Nephron (organoid): ENCODE results near the gene GTF2E1.

Source experiments
- H3K27ac Mint-ChIP-seq, 3 experiments: 2 replicates each; pipeline ENCODE4 v1.8.0; 2020; ENCODE audit warnings: mixed read lengths in 3 of 3, mild to moderate bottlenecking in 2 of 3, moderate library complexity in 1 of 3
- H3K27me3 Mint-ChIP-seq: 2 replicates; pipeline ENCODE4 v1.8.0; 2021; ENCODE audit warnings: low read depth, mild to moderate bottlenecking, moderate library complexity, mixed read lengths
- H3K36me3 Mint-ChIP-seq: 2 replicates; pipeline ENCODE4 v1.8.0; 2020; ENCODE audit warnings: low read depth, mixed read lengths
- H3K4me1 Mint-ChIP-seq: 2 replicates; pipeline ENCODE4 v1.8.0; 2020; ENCODE audit warnings: mixed read lengths
- H3K4me3 Mint-ChIP-seq, 3 experiments: 2 replicates each; pipeline ENCODE4 v1.8.0; 2020; ENCODE audit warnings: mild to moderate bottlenecking in 3 of 3, mixed read lengths in 3 of 3, moderate library complexity in 2 of 3
- H3K9me3 Mint-ChIP-seq: 2 replicates; pipeline ENCODE4 v1.8.0; 2020; ENCODE audit warnings: mixed read lengths
- CTCF ChIP-seq, 3 experiments: fragments of 200-600 bp; sonication (generic); IDR thresholded peaks; one replicate each; pipeline ENCODE4 v1.5.0; 2021; ENCODE audit warnings: antibody characterized with exemption in 3 of 3; ENCODE audit not compliant: unreplicated experiment in 3 of 3

The GTF2E1 gene

GRCh38 chr3:120791010-120791409, 48.5 kb downstream of the GTF2E1 start:
- H3K27me3 Mint-ChIP-seq, result no peaks in the 10 kb centered on the region
- no peak for TF ChIP-seq CTCF (IDR thresholded peaks at IDR 0.05; ENCODE audit: unreplicated experiment in 3 of 3)
- H3K4me3 Mint-ChIP-seq, result no peak overlapping the region
- H3K4me1 Mint-ChIP-seq, result no peaks in the 10 kb centered on the region
- no peak overlapping the region for H3K27ac Mint-ChIP-seq
- H3K36me3 Mint-ChIP-seq, result no peaks in the 10 kb centered on the region
- H3K9me3 Mint-ChIP-seq, result no peaks in the 10 kb centered on the region

GRCh38 chr3:120791913-120792312, 49.4 kb downstream of the GTF2E1 start:
- TF ChIP-seq CTCF (IDR thresholded peaks at IDR 0.05; ENCODE audit: unreplicated experiment in 3 of 3), result no peak
- H3K27me3 Mint-ChIP-seq, result no peaks in the 10 kb centered on the region
- no peaks in the 10 kb centered on the region for H3K36me3 Mint-ChIP-seq
- H3K4me1 Mint-ChIP-seq, result no peaks in the 10 kb centered on the region
- no peak overlapping the region for H3K27ac Mint-ChIP-seq
- H3K9me3 Mint-ChIP-seq, result no peaks in the 10 kb centered on the region
- H3K4me3 Mint-ChIP-seq, result no peak overlapping the region

GRCh38 chr3:120793601-120794000, 51.1 kb downstream of the GTF2E1 start:
- no peaks in the 10 kb centered on the region for H3K9me3 Mint-ChIP-seq
- no peaks in the 10 kb centered on the region for H3K27me3 Mint-ChIP-seq
- no peak overlapping the region for H3K27ac Mint-ChIP-seq
- H3K4me3 Mint-ChIP-seq, result no peak overlapping the region
- TF ChIP-seq CTCF (IDR thresholded peaks at IDR 0.05; ENCODE audit: unreplicated experiment in 3 of 3), result no peak
- no peaks in the 10 kb centered on the region for H3K4me1 Mint-ChIP-seq
- no peaks in the 10 kb centered on the region for H3K36me3 Mint-ChIP-seq

GRCh38 chr3:120795017-120795648, 52.6 kb downstream of the GTF2E1 start:
- Mint-ChIP-seq H3K9me3 (no peaks in the 10 kb centered on the region), H3K4me3 (no peak overlapping the region), H3K27me3 (no peaks in the 10 kb centered on the region), H3K27ac (no peak overlapping the region), H3K36me3 (no peaks in the 10 kb centered on the region), H3K4me1 (no peaks in the 10 kb centered on the region)
- peak; percentile 60 to 76 (median 61) for TF ChIP-seq CTCF (IDR thresholded peaks at IDR 0.05; ENCODE audit: unreplicated experiment in 3 of 3)

- Mint-ChIP-seq H3K36me3 (no peaks in the 10 kb centered on the region), H3K27ac (no peak overlapping the region), H3K9me3 (no peaks in the 10 kb centered on the region), H3K4me3 (no peak overlapping the region), H3K4me1 (no peaks in the 10 kb centered on the region), H3K27me3 (no peaks in the 10 kb centered on the region)
- TF ChIP-seq CTCF (IDR thresholded peaks at IDR 0.05; ENCODE audit: unreplicated experiment in 3 of 3), result no peak
Measured at GRCh38 chr3:120795959-120796358, 53.4 kb downstream of the GTF2E1 start.

GRCh38 chr3:120796976-120797375, 54.4 kb downstream of the GTF2E1 start:
- Mint-ChIP-seq H3K27ac (no peak overlapping the region), H3K4me1 (no peaks in the 10 kb centered on the region), H3K9me3 (no peaks in the 10 kb centered on the region), H3K4me3 (no peak overlapping the region), H3K36me3 (no peaks in the 10 kb centered on the region), H3K27me3 (no peaks in the 10 kb centered on the region)
- TF ChIP-seq CTCF (IDR thresholded peaks at IDR 0.05; ENCODE audit: unreplicated experiment in 3 of 3), result no peak
